GM06990 (cell line): Measurements from ENCODE around the gene PEX16.
A peak's percentile ranks its signal among the peaks of the same experiment; 100 is the strongest.

Source experiments
- DNase-seq: peaks from one replicate; pipeline ENCODE4 v3.0.0-alpha.2; 2011; ENCODE audit not compliant: insufficient read length; ENCODE audit errors: extremely low read depth
- H3K27me3 ChIP-seq: replicated peaks from 2 replicates; pipeline ENCODE4 v1.6.0; 2011; ENCODE audit warnings: low read length; ENCODE audit not compliant: control insufficient read depth, insufficient read depth
- H3K36me3 ChIP-seq: 2 replicates; pipeline ENCODE4 v1.5.1; 2011; ENCODE audit warnings: low read length; ENCODE audit not compliant: control insufficient read depth, insufficient read depth
- H3K4me3 ChIP-seq: replicated peaks from 2 replicates; pipeline ENCODE4 v1.5.1; 2011; ENCODE audit warnings: low read depth, mild to moderate bottlenecking, control low read depth, low read length
- CTCF ChIP-seq: IDR thresholded peaks from 2 replicates; pipeline ENCODE4 v1.5.1; 2011; ENCODE audit warnings: low read length, control low read depth, mild to moderate bottlenecking, inconsistent platforms; ENCODE audit not compliant: insufficient read depth, poor library complexity, severe bottlenecking

PEX16 gene

GRCh38 chr11:45917623-45918330 is at the start of gene PEX16:
TSS of gene PEX16 (minus strand) at chr11:45917877. CDS start at chr11:45917811, 66 bp downstream.
- TF ChIP-seq CTCF: no peak
- DNase-seq: peak; percentile 97
- H3K4me3 ChIP-seq: peak within 1 kb of the TSS; percentile 99
- no peaks in the 10 kb centered on the region for H3K27me3 ChIP-seq
- peaks cover 23% of the 10 kb centered on the region for H3K36me3 ChIP-seq

- peaks cover 5% of the 10 kb centered on the region for H3K36me3 ChIP-seq
- TF ChIP-seq CTCF: peak; percentile 93
- H3K4me3 ChIP-seq: no peak overlapping the region
- H3K27me3 ChIP-seq: no peaks in the 10 kb centered on the region
- DNase-seq: peak; percentile 15
These were observed 47.3 kb upstream of the PEX16 start for GRCh38 chr11:45964911-45965389.

- no peak for TF ChIP-seq CTCF
- no peak for DNase-seq
- Histone ChIP-seq H3K36me3 (peaks cover 4% of the 10 kb centered on the region; the same call in 1 of the 2 replicates), H3K27me3 (no peaks in the 10 kb centered on the region), H3K4me3 (no peak overlapping the region)
These were observed 44.1 kb upstream of the PEX16 start for GRCh38 chr11:45961751-45962240.

GRCh38 chr11:45960387-45961095 is 42.9 kb upstream of the PEX16 start:
- H3K27me3 ChIP-seq: no peaks in the 10 kb centered on the region
- no peak for TF ChIP-seq CTCF
- peaks cover 4% of the 10 kb centered on the region; the same call in 1 of the 2 replicates for H3K36me3 ChIP-seq
- no peak overlapping the region for H3K4me3 ChIP-seq
- DNase-seq: no peak

- no peak for DNase-seq
These were observed 42.2 kb upstream of the PEX16 start for GRCh38 chr11:45959851-45960250.

More at GRCh38 chr11:45959851-45960250, 42.2 kb upstream of the PEX16 start:
- H3K36me3 ChIP-seq: no peaks in the 10 kb centered on the region
- no peak overlapping the region for H3K4me3 ChIP-seq
- no peaks in the 10 kb centered on the region for H3K27me3 ChIP-seq
- no peak for TF ChIP-seq CTCF
